ENCODE measurements around the gene ALDH7A1. TPM values are rescaled to one million over a fixed set of nuclear protein-coding genes. Genes with fewer than 3 reads are reported as not detected.

Gene ALDH7A1
- polyA plus RNA-seq, 2 donors = 71.9 to 88.3 TPM

DNA sequence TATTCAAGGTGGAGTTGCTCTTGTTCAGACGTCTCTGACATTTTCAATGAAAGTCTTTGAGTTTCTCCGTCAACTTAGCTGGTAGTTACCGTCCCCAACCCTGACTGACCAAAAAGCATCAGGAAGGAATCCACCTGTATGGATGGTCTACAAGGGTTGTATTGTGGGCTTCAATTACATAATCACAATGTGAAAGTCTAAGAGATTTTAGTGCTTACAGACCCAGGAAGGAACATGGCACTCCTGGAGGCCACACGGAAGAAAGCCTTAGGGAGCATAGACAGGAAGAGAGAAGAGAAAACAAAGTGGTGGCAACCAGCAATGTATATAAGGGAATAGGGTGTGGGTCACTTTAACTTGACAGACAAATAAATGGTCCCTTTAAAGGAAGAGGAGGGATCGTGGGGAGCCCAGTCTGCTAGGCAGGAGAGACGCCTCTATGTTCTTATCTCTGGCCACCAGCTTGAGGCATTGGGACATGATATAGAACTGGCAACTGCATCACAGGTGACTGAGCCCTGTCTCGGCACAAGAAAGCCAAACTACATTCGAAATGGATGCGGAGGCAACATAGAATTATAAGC, 80.4 kb downstream of the ALDH7A1 start:
- H3K4me3 ChIP-seq (ENCODE audit: low read depth in 1 of 2, low read length in 2 of 2) = no peak overlapping the region
- peak overlapping the region in 1 of 2 donors; percentile 6 for H3K27ac ChIP-seq (ENCODE audit: low read depth in 2 of 2, low read length in 1 of 2)
- no peaks in the 10 kb centered on the region for H3K4me1 ChIP-seq (ENCODE audit: control insufficient read depth in 2 of 2, insufficient read depth in 2 of 2, low read length in 1 of 2)
- H3K9me3 ChIP-seq (ENCODE audit: control insufficient read depth in 2 of 2, insufficient read depth in 1 of 2, low read depth in 1 of 2, low read length in 1 of 2) = no peaks in the 10 kb centered on the region
- 92 to 93% methylated on average over 9 of the region's 9 CpGs for WGBS, 2 donors
- H3K27me3 ChIP-seq (ENCODE audit: control insufficient read depth in 1 of 2, insufficient read depth in 2 of 2, low read length in 2 of 2) = no peaks in the 10 kb centered on the region
- no peaks in the 10 kb centered on the region for H3K36me3 ChIP-seq (ENCODE audit: control insufficient read depth in 2 of 2, insufficient read depth in 2 of 2, low read length in 1 of 2)

DNA sequence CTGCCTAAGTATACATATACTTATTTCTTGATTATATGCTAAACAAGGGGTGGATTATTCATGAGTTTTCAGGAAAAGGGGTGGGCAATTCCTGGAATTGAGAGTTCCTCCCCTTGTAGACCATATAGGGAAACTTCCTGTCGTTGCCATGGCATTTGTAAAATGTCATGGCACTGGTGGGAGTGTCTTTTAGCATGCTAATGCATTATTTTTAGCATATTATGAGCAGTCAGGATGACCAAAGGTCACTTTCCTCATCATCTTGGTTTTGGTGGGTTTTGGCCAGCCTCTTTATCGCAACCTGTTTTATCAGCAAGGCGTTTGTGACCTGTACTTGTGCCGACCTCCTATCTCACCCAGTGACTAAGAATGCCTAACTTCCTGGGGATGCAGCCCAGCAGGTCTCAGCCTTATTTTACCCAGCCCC, 80.9 kb downstream of the ALDH7A1 start:
- Histone ChIP-seq H3K36me3 (ENCODE audit: control insufficient read depth in 2 of 2, insufficient read depth in 2 of 2, low read length in 1 of 2) (no peaks in the 10 kb centered on the region), H3K9me3 (ENCODE audit: control insufficient read depth in 2 of 2, insufficient read depth in 1 of 2, low read depth in 1 of 2, low read length in 1 of 2) (no peaks in the 10 kb centered on the region), H3K4me1 (ENCODE audit: control insufficient read depth in 2 of 2, insufficient read depth in 2 of 2, low read length in 1 of 2) (no peaks in the 10 kb centered on the region), H3K4me3 (ENCODE audit: low read depth in 1 of 2, low read length in 2 of 2) (no peak overlapping the region), H3K27me3 (ENCODE audit: control insufficient read depth in 1 of 2, insufficient read depth in 2 of 2, low read length in 2 of 2) (no peaks in the 10 kb centered on the region), H3K27ac (ENCODE audit: low read depth in 2 of 2, low read length in 1 of 2) (no peak overlapping the region)
- 80 to 84% methylated on average over 4 of the region's 4 CpGs for WGBS, 2 donors

DNA sequence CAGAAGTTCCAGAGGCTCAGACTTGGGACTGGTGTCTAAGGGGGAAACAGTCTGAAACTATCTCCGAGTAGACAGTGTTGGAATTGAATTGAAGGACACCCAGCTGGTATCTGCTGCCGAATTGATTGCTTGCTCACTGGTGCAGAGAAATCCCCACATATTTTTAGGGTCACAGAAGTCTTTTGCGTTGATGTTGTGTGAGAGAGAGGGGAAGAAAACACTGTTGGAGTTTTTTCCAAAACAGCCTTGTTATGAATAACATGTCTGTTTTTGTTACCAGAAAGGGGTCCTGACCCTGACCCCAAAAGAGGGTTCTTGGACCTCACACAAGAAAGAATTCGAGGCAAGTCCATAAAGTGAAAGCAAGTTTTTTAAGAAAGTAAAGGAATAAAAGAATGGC, 81.3 kb downstream of the ALDH7A1 start:
- 74 to 75% methylated on average over 4 of the region's 4 CpGs for WGBS, 2 donors
- H3K27ac ChIP-seq (ENCODE audit: low read depth in 2 of 2, low read length in 1 of 2) = peak overlapping the region in 1 of 2 donors; percentile 30

DNA sequence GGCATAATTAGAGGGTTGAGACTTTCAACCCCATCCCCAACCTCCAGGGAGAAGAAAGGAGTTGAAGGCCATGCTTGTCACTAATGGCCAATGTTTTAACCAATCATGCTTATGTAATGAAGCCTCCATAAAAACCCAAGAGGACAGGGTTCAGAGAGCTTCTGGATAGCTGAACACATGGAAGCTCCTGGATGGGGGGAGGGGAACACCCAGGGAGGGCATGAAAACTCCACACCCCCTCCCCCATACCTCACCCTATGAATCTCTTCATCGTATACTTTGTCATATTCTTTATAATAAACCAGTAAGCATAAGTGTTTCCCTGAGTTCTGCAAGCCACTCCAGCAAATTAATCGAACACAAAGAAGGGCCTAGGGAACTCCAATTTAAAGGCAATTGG, 81.7 kb downstream of the ALDH7A1 start:
- 81 to 85% methylated on average over 2 of the region's 2 CpGs for WGBS, 2 donors
- H3K4me1 ChIP-seq (ENCODE audit: control insufficient read depth in 2 of 2, insufficient read depth in 2 of 2, low read length in 1 of 2) = no peaks in the 10 kb centered on the region
- H3K4me3 ChIP-seq (ENCODE audit: low read depth in 1 of 2, low read length in 2 of 2) = no peak overlapping the region
- no peaks in the 10 kb centered on the region for H3K36me3 ChIP-seq (ENCODE audit: control insufficient read depth in 2 of 2, insufficient read depth in 2 of 2, low read length in 1 of 2)
- H3K27me3 ChIP-seq (ENCODE audit: control insufficient read depth in 1 of 2, insufficient read depth in 2 of 2, low read length in 2 of 2) = no peaks in the 10 kb centered on the region
- H3K27ac ChIP-seq (ENCODE audit: low read depth in 2 of 2, low read length in 1 of 2) = peak overlapping the region in 1 of 2 donors; percentile 30
- no peaks in the 10 kb centered on the region for H3K9me3 ChIP-seq (ENCODE audit: control insufficient read depth in 2 of 2, insufficient read depth in 1 of 2, low read depth in 1 of 2, low read length in 1 of 2)

More for the DNA sequence above, 81.3 kb downstream of the ALDH7A1 start:
- H3K9me3 ChIP-seq (ENCODE audit: control insufficient read depth in 2 of 2, insufficient read depth in 1 of 2, low read depth in 1 of 2, low read length in 1 of 2) = no peaks in the 10 kb centered on the region
- H3K36me3 ChIP-seq (ENCODE audit: control insufficient read depth in 2 of 2, insufficient read depth in 2 of 2, low read length in 1 of 2) = no peaks in the 10 kb centered on the region
- no peaks in the 10 kb centered on the region for H3K27me3 ChIP-seq (ENCODE audit: control insufficient read depth in 1 of 2, insufficient read depth in 2 of 2, low read length in 2 of 2)
- no peaks in the 10 kb centered on the region for H3K4me1 ChIP-seq (ENCODE audit: control insufficient read depth in 2 of 2, insufficient read depth in 2 of 2, low read length in 1 of 2)
- no peak overlapping the region for H3K4me3 ChIP-seq (ENCODE audit: low read depth in 1 of 2, low read length in 2 of 2)

- no peaks in the 10 kb centered on the region for H3K36me3 ChIP-seq (ENCODE audit: control insufficient read depth in 2 of 2, insufficient read depth in 2 of 2, low read length in 1 of 2)
- peak overlapping the region in 1 of 2 donors; percentile 1 for H3K27ac ChIP-seq (ENCODE audit: low read depth in 2 of 2, low read length in 1 of 2)
- no peaks in the 10 kb centered on the region for H3K4me1 ChIP-seq (ENCODE audit: control insufficient read depth in 2 of 2, insufficient read depth in 2 of 2, low read length in 1 of 2)
- no peaks in the 10 kb centered on the region for H3K27me3 ChIP-seq (ENCODE audit: control insufficient read depth in 1 of 2, insufficient read depth in 2 of 2, low read length in 2 of 2)
- H3K9me3 ChIP-seq (ENCODE audit: control insufficient read depth in 2 of 2, insufficient read depth in 1 of 2, low read depth in 1 of 2, low read length in 1 of 2) = no peaks in the 10 kb centered on the region
- 90 to 92% methylated on average over 3 of the region's 3 CpGs for WGBS, 2 donors
- no peak overlapping the region for H3K4me3 ChIP-seq (ENCODE audit: low read depth in 1 of 2, low read length in 2 of 2)
Observed at GRCh38 chr5:126512451-126512850, 82.6 kb downstream of the ALDH7A1 start.

DNA sequence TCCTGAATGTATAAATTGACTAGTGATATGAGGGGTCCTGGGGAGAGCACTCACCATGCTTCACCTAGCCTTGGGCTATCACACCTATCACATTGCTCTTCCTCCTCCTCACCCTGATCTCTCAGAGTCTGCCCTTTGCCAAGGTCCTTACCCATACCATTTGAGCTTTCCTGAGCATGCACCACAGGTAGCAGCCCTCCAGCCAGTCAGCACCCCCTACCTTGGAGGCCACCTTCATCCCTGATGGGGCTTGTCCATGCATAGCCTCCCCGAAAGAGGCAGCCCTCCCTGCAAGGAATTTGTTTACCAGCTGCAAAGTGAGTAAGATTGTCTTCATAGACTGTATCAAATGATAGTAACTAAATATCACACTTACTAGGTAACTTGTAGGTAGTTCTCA, 83.1 kb downstream of the ALDH7A1 start:
- H3K36me3 ChIP-seq (ENCODE audit: control insufficient read depth in 2 of 2, insufficient read depth in 2 of 2, low read length in 1 of 2) = no peaks in the 10 kb centered on the region
- WGBS, 2 donors = 97 to 100% methylated on average over 1 of the region's 1 CpG
- no peaks in the 10 kb centered on the region for H3K27me3 ChIP-seq (ENCODE audit: control insufficient read depth in 1 of 2, insufficient read depth in 2 of 2, low read length in 2 of 2)
- no peak overlapping the region for H3K27ac ChIP-seq (ENCODE audit: low read depth in 2 of 2, low read length in 1 of 2)
- no peak overlapping the region for H3K4me3 ChIP-seq (ENCODE audit: low read depth in 1 of 2, low read length in 2 of 2)
- H3K9me3 ChIP-seq (ENCODE audit: control insufficient read depth in 2 of 2, insufficient read depth in 1 of 2, low read depth in 1 of 2, low read length in 1 of 2) = no peaks in the 10 kb centered on the region
- H3K4me1 ChIP-seq (ENCODE audit: control insufficient read depth in 2 of 2, insufficient read depth in 2 of 2, low read length in 1 of 2) = no peaks in the 10 kb centered on the region

GRCh38 chr5:126509339-126509738, 85.7 kb downstream of the ALDH7A1 start:
- no peaks in the 10 kb centered on the region for H3K4me1 ChIP-seq (ENCODE audit: control insufficient read depth in 2 of 2, insufficient read depth in 2 of 2, low read length in 1 of 2)
- H3K9me3 ChIP-seq (ENCODE audit: control insufficient read depth in 2 of 2, insufficient read depth in 1 of 2, low read depth in 1 of 2, low read length in 1 of 2) = no peaks in the 10 kb centered on the region
- H3K4me3 ChIP-seq (ENCODE audit: low read depth in 1 of 2, low read length in 2 of 2) = no peak overlapping the region
- WGBS, 2 donors = 84 to 85% methylated on average over 5 of the region's 5 CpGs
- H3K27me3 ChIP-seq (ENCODE audit: control insufficient read depth in 1 of 2, insufficient read depth in 2 of 2, low read length in 2 of 2) = no peaks in the 10 kb centered on the region
- no peaks in the 10 kb centered on the region for H3K36me3 ChIP-seq (ENCODE audit: control insufficient read depth in 2 of 2, insufficient read depth in 2 of 2, low read length in 1 of 2)
- H3K27ac ChIP-seq (ENCODE audit: low read depth in 2 of 2, low read length in 1 of 2) = peak overlapping the region in 1 of 2 donors; percentile 52

DNA sequence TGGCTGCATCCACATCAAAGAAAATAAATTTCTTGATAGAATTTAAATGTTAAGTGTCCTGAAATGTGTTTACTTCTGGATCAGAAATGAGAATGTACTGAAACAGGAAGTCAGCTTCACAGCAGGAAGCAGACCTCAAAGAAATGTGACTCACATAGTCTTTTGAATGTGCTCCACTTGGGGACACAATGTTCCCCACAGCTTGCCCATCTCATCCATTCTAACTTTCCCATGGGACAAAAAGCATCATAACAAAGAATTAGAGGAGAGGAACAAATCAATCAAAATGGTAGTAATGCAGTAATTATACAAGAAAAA, 86.1 kb downstream of the ALDH7A1 start:
- H3K4me1 ChIP-seq (ENCODE audit: control insufficient read depth in 2 of 2, insufficient read depth in 2 of 2, low read length in 1 of 2) = no peaks in the 10 kb centered on the region
- no peaks in the 10 kb centered on the region for H3K9me3 ChIP-seq (ENCODE audit: control insufficient read depth in 2 of 2, insufficient read depth in 1 of 2, low read depth in 1 of 2, low read length in 1 of 2)
- H3K36me3 ChIP-seq (ENCODE audit: control insufficient read depth in 2 of 2, insufficient read depth in 2 of 2, low read length in 1 of 2) = no peaks in the 10 kb centered on the region
- H3K27ac ChIP-seq (ENCODE audit: low read depth in 2 of 2, low read length in 1 of 2) = peak overlapping the region in 1 of 2 donors; percentile 69
- H3K27me3 ChIP-seq (ENCODE audit: control insufficient read depth in 1 of 2, insufficient read depth in 2 of 2, low read length in 2 of 2) = no peaks in the 10 kb centered on the region
- H3K4me3 ChIP-seq (ENCODE audit: low read depth in 1 of 2, low read length in 2 of 2) = no peak overlapping the region

DNA sequence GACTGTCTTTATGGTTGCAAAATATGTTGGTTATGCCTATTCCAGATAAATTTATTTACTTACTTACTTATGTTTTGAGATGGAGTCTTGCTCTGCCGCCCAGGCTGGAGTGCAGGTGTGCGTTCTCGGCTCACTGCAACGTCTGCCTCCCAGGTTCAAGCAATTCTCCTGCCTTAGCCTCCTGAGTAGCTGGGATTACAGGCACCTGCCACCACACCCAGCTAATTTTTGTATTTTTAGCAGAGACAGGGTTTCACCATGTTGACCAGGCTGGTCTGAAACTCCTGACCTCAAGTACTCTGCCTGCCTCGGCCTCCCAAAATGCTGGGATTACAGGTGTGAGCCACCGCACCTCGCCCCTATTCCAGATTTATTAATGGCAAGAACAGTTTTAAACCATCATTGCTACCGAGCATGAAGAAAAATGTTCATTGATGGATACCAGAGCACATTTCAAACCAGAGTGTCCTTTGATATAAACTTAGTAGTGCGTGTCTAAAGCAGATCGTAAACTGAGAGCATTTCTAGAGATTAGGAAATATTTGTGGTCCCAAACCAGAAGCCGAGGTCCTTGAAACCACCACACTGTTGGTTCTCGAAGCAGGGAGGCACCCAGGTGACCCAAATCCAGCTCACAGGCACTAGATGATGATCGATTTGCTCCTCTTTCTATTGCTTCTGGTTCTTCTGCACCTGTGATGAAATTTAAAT, 86.6 kb downstream of the ALDH7A1 start:
- no peaks in the 10 kb centered on the region for H3K27me3 ChIP-seq (ENCODE audit: control insufficient read depth in 1 of 2, insufficient read depth in 2 of 2, low read length in 2 of 2)
- no peak overlapping the region for H3K4me3 ChIP-seq (ENCODE audit: low read depth in 1 of 2, low read length in 2 of 2)
- peak overlapping the region; percentile 67 to 69 for H3K27ac ChIP-seq (ENCODE audit: low read depth in 2 of 2, low read length in 1 of 2)
- 89 to 90% methylated on average over 13 of the region's 13 CpGs for WGBS, 2 donors
- H3K9me3 ChIP-seq (ENCODE audit: control insufficient read depth in 2 of 2, insufficient read depth in 1 of 2, low read depth in 1 of 2, low read length in 1 of 2) = no peaks in the 10 kb centered on the region
- no peaks in the 10 kb centered on the region for H3K36me3 ChIP-seq (ENCODE audit: control insufficient read depth in 2 of 2, insufficient read depth in 2 of 2, low read length in 1 of 2)
- no peaks in the 10 kb centered on the region for H3K4me1 ChIP-seq (ENCODE audit: control insufficient read depth in 2 of 2, insufficient read depth in 2 of 2, low read length in 1 of 2)

- H3K27me3 ChIP-seq (ENCODE audit: control insufficient read depth in 1 of 2, insufficient read depth in 2 of 2, low read length in 2 of 2) = no peaks in the 10 kb centered on the region
- WGBS, 2 donors = 73 to 79% methylated on average over 4 of the region's 4 CpGs
- no peaks in the 10 kb centered on the region for H3K9me3 ChIP-seq (ENCODE audit: control insufficient read depth in 2 of 2, insufficient read depth in 1 of 2, low read depth in 1 of 2, low read length in 1 of 2)
- no peak overlapping the region for H3K4me3 ChIP-seq (ENCODE audit: low read depth in 1 of 2, low read length in 2 of 2)
- no peak overlapping the region for H3K27ac ChIP-seq (ENCODE audit: low read depth in 2 of 2, low read length in 1 of 2)
- no peaks in the 10 kb centered on the region for H3K36me3 ChIP-seq (ENCODE audit: control insufficient read depth in 2 of 2, insufficient read depth in 2 of 2, low read length in 1 of 2)
- H3K4me1 ChIP-seq (ENCODE audit: control insufficient read depth in 2 of 2, insufficient read depth in 2 of 2, low read length in 1 of 2) = no peaks in the 10 kb centered on the region
Observed at GRCh38 chr5:126506079-126506478, 88.9 kb downstream of the ALDH7A1 start.

Data from esophagus (tissue), 2 donors.